ENCODE data around the gene GRAP2.
"Not testable (repeated sequence)": the region's sequence is repeated elsewhere in the genome, so short reads cannot be mapped to it uniquely, and the experiment has no call there.

GRAP2 gene

DNA sequence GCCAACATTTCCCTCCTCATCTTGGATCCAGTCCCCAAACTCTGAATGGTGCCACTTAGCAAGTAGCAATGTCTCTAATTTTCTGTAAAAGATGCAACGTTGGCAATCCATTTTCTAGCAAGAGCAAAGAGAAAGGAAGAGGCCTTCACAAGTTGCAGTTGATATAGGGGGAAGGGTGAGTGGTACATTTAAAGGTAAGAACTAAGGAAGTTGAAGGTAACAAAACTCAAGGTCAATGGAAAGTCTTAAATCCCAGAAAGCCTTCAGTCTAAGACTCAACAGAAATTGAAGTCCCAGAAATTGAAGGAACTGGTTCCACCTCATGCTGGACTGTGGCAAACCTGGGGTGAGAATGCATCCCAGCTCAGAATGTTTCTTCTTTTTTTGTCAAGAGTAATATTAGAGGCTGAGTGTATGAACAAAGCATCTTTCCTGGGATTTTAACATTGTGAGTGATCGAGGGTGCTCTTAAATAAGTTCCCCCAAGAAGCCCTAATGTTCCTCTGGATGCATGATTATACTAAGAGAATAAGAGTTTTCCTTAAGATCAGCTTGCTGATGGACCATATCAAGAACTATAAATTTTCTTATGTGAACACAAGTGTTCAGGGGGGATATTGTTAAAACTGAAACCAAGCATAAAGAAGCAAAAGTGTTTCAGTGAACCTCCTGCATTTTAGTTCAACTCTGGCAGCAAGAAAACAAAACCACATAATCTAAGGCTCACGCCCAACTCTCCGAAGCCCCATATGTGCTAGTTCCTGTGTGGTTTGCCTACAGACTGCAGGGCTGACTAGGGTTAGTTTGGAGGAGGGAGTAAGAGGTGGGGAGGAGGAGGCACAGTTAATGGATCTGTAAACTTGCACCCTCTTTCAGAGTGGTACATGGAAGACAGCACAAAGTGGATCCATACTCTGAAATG, at the start of gene GRAP2:
GRAP2 (plus strand) TSS at position 779 of the 922 bp plus-strand sequence. CDS start 46,023 bp downstream, outside the sequence.
- Histone ChIP-seq H3K27ac (ENCODE audit: low read depth, low read length) (no peak within 1 kb of the TSS), H3K4me1 (ENCODE audit: control insufficient read depth in 1 of 2, insufficient read depth in 2 of 2, low read length in 2 of 2) (peaks cover 0 to 3% of the 10 kb centered on the region in 2 donors), H3K27me3 (ENCODE audit: control insufficient read depth in 1 of 2, insufficient read depth in 2 of 2, low read length in 2 of 2) (no peaks in the 10 kb centered on the region), H3K4me3 (ENCODE audit: low read depth in 1 of 2, low read length in 2 of 2) (peak within 1 kb of the TSS; percentile 31 to 60), H3K9me3 (ENCODE audit: control insufficient read depth in 1 of 2, low read length in 2 of 2) (no peaks in the 10 kb centered on the region), H3K36me3 (ENCODE audit: control insufficient read depth in 1 of 2, insufficient read depth in 2 of 2, low read length in 2 of 2) (no peaks in the 10 kb centered on the region), H3K9ac (ENCODE audit: low read depth in 1 of 2, low read length in 2 of 2) (peak within 1 kb of the TSS; percentile 12 to 38)

DNA sequence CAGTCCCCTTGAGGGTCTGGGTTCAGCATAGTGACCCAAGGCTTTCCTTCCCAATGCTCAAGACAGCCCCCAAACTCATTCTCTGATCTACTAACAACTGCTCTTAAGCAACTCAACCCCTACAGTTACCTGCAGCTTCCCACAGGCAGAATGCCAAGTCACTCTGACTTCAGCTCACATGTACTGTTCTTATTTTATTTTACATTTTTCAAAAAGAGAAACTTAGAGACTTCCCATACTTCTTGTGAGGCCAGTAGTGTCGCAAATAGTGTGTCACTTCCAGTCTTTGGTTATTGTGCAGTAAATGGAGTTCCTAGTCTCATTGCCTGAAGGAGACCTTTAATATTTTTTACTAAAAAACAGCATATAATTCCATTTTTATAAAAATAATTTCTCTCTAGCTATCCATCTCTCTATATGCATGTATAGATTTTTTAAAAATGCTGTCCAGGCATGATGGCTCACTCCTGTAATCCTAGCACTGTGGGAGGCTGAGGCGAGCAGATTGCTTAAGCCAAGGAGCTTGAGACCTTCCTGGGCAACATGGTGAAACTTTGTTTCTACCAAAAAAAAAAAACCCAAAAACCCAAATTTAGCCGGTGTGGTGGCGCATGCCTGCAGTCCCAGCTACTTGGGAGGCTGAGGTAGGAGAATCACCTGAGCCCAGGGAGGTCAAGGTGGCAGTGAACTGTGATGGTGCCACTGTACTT, 49.1 kb upstream of the GRAP2 start:
- Histone ChIP-seq H3K27ac (ENCODE audit: low read depth, low read length) (no peak overlapping the region), H3K27me3 (ENCODE audit: control insufficient read depth in 1 of 2, insufficient read depth in 2 of 2, low read length in 2 of 2) (no peaks in the 10 kb centered on the region), H3K4me3 (ENCODE audit: low read depth in 1 of 2, low read length in 2 of 2) (no peak overlapping the region), H3K36me3 (ENCODE audit: control insufficient read depth in 1 of 2, insufficient read depth in 2 of 2, low read length in 2 of 2) (no peaks in the 10 kb centered on the region), H3K9ac (ENCODE audit: low read depth in 1 of 2, low read length in 2 of 2) (no peak overlapping the region), H3K4me1 (ENCODE audit: control insufficient read depth in 1 of 2, insufficient read depth in 2 of 2, low read length in 2 of 2) (no peaks in the 10 kb centered on the region), H3K9me3 (ENCODE audit: control insufficient read depth in 1 of 2, low read length in 2 of 2) (no peaks in the 10 kb centered on the region)

DNA sequence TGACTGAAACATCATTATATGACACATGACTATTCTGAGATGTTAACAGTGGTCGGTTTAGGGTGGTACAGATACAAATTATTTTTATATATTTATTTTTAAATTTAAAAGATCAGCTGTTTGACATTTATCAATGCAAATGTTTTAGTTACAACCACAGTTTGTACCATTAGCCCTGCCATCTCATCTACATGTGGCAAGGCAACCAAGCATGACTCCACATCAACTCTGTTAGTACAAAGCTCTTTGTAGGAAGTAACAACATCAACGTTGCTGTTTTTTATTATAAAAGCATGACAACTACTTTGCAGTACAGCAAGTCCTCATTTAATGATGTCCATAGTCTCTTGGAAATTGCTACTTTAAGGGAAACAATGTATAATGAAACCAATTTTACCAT, 48.1 kb upstream of the GRAP2 start:
- H3K4me3 ChIP-seq (ENCODE audit: low read depth in 1 of 2, low read length in 2 of 2): no peak overlapping the region
- no peaks in the 10 kb centered on the region for H3K36me3 ChIP-seq (ENCODE audit: control insufficient read depth in 1 of 2, insufficient read depth in 2 of 2, low read length in 2 of 2)
- H3K27me3 ChIP-seq (ENCODE audit: control insufficient read depth in 1 of 2, insufficient read depth in 2 of 2, low read length in 2 of 2): no peaks in the 10 kb centered on the region
- H3K4me1 ChIP-seq (ENCODE audit: control insufficient read depth in 1 of 2, insufficient read depth in 2 of 2, low read length in 2 of 2): no peaks in the 10 kb centered on the region
- no peak overlapping the region for H3K27ac ChIP-seq (ENCODE audit: low read depth, low read length)
- H3K9ac ChIP-seq (ENCODE audit: low read depth in 1 of 2, low read length in 2 of 2): no peak overlapping the region
- no peaks in the 10 kb centered on the region for H3K9me3 ChIP-seq (ENCODE audit: control insufficient read depth in 1 of 2, low read length in 2 of 2)

GRCh38 chr22:39856588-39856987, 44.3 kb upstream of the GRAP2 start:
- no peak overlapping the region for H3K9ac ChIP-seq (ENCODE audit: low read depth in 1 of 2, low read length in 2 of 2)
- no peaks in the 10 kb centered on the region for H3K4me1 ChIP-seq (ENCODE audit: control insufficient read depth in 1 of 2, insufficient read depth in 2 of 2, low read length in 2 of 2)
- H3K36me3 ChIP-seq (ENCODE audit: control insufficient read depth in 1 of 2, insufficient read depth in 2 of 2, low read length in 2 of 2): no peaks in the 10 kb centered on the region
- no peaks in the 10 kb centered on the region for H3K27me3 ChIP-seq (ENCODE audit: control insufficient read depth in 1 of 2, insufficient read depth in 2 of 2, low read length in 2 of 2)
- no peak overlapping the region for H3K4me3 ChIP-seq (ENCODE audit: low read depth in 1 of 2, low read length in 2 of 2)
- H3K27ac ChIP-seq (ENCODE audit: low read depth, low read length): no peak overlapping the region
- H3K9me3 ChIP-seq (ENCODE audit: control insufficient read depth in 1 of 2, low read length in 2 of 2): no peaks in the 10 kb centered on the region

GRCh38 chr22:39859903-39860588, 40.8 kb upstream of the GRAP2 start:
- Histone ChIP-seq H3K4me3 (ENCODE audit: low read depth in 1 of 2, low read length in 2 of 2) (no peak overlapping the region), H3K36me3 (ENCODE audit: control insufficient read depth in 1 of 2, insufficient read depth in 2 of 2, low read length in 2 of 2) (no peaks in the 10 kb centered on the region), H3K27me3 (ENCODE audit: control insufficient read depth in 1 of 2, insufficient read depth in 2 of 2, low read length in 2 of 2) (no peaks in the 10 kb centered on the region), H3K27ac (ENCODE audit: low read depth, low read length) (no peak overlapping the region), H3K4me1 (ENCODE audit: control insufficient read depth in 1 of 2, insufficient read depth in 2 of 2, low read length in 2 of 2) (no peaks in the 10 kb centered on the region), H3K9ac (ENCODE audit: low read depth in 1 of 2, low read length in 2 of 2) (no peak overlapping the region), H3K9me3 (ENCODE audit: control insufficient read depth in 1 of 2, low read length in 2 of 2) (no peaks in the 10 kb centered on the region)

- Histone ChIP-seq H3K27ac (ENCODE audit: low read depth, low read length) (no peak overlapping the region), H3K9me3 (ENCODE audit: control insufficient read depth in 1 of 2, low read length in 2 of 2) (no peaks in the 10 kb centered on the region), H3K27me3 (ENCODE audit: control insufficient read depth in 1 of 2, insufficient read depth in 2 of 2, low read length in 2 of 2) (no peaks in the 10 kb centered on the region), H3K4me3 (ENCODE audit: low read depth in 1 of 2, low read length in 2 of 2) (no peak overlapping the region), H3K4me1 (ENCODE audit: control insufficient read depth in 1 of 2, insufficient read depth in 2 of 2, low read length in 2 of 2) (no peaks in the 10 kb centered on the region), H3K36me3 (ENCODE audit: control insufficient read depth in 1 of 2, insufficient read depth in 2 of 2, low read length in 2 of 2) (no peaks in the 10 kb centered on the region), H3K9ac (ENCODE audit: low read depth in 1 of 2, low read length in 2 of 2) (no peak overlapping the region)
These were observed 32.1 kb upstream of the GRAP2 start for GRCh38 chr22:39868741-39869140.

GRCh38 chr22:39869797-39870196, 31.1 kb upstream of the GRAP2 start:
- H3K27me3 ChIP-seq (ENCODE audit: control insufficient read depth in 1 of 2, insufficient read depth in 2 of 2, low read length in 2 of 2); H3K36me3 ChIP-seq (ENCODE audit: control insufficient read depth in 1 of 2, insufficient read depth in 2 of 2, low read length in 2 of 2); H3K9ac ChIP-seq (ENCODE audit: low read depth in 1 of 2, low read length in 2 of 2); H3K9me3 ChIP-seq (ENCODE audit: control insufficient read depth in 1 of 2, low read length in 2 of 2); H3K4me1 ChIP-seq (ENCODE audit: control insufficient read depth in 1 of 2, insufficient read depth in 2 of 2, low read length in 2 of 2); H3K27ac ChIP-seq (ENCODE audit: low read depth, low read length); H3K4me3 ChIP-seq (ENCODE audit: low read depth in 1 of 2, low read length in 2 of 2): not testable (repeated sequence)

DNA sequence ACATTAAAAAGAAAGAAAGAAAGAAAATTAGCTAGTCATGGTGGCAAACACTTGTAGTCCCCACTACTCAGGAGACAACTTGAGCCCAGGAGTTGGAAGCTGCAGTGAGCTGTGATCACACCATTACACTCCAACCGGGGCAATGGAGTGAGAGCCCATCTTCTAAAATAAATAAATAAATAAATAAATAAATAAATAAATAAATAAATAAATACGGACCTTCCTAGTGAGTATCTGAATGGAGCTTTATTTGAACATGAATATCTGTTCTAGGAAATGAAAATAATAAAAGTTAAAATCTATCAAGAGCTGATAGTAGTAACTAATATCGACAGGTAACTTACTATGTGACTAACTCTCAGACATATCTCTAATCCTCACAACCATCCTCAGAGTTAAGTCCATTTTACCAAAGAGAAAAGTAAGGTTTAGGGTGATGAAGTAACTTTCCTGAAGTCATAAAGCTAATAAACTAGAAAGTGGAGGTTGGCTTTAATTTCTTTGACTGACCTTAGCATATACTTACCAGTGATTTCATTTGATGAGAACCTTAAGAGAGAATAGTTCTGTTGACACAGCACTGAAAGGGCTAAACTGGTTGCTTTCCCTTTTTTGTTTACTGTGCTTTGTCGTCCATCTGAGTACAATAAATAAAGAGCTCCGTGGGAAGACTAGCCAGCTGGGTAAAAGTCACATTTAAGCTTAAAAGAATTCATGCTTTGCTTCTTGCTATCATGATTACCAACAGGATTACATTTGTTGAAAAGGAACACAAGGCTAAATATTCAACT, 29.7 kb upstream of the GRAP2 start:
- Histone ChIP-seq H3K27ac (ENCODE audit: low read depth, low read length) (no peak overlapping the region), H3K9me3 (ENCODE audit: control insufficient read depth in 1 of 2, low read length in 2 of 2) (no peaks in the 10 kb centered on the region), H3K27me3 (ENCODE audit: control insufficient read depth in 1 of 2, insufficient read depth in 2 of 2, low read length in 2 of 2) (no peaks in the 10 kb centered on the region), H3K4me3 (ENCODE audit: low read depth in 1 of 2, low read length in 2 of 2) (no peak overlapping the region), H3K9ac (ENCODE audit: low read depth in 1 of 2, low read length in 2 of 2) (no peak overlapping the region), H3K4me1 (ENCODE audit: control insufficient read depth in 1 of 2, insufficient read depth in 2 of 2, low read length in 2 of 2) (no peaks in the 10 kb centered on the region), H3K36me3 (ENCODE audit: control insufficient read depth in 1 of 2, insufficient read depth in 2 of 2, low read length in 2 of 2) (no peaks in the 10 kb centered on the region)

GRCh38 chr22:39872548-39872947, 28.3 kb upstream of the GRAP2 start:
- Histone ChIP-seq H3K27me3 (ENCODE audit: control insufficient read depth in 1 of 2, insufficient read depth in 2 of 2, low read length in 2 of 2) (peaks cover 0 to 7% of the 10 kb centered on the region in 2 donors), H3K27ac (ENCODE audit: low read depth, low read length) (no peak overlapping the region), H3K9ac (ENCODE audit: low read depth in 1 of 2, low read length in 2 of 2) (no peak overlapping the region), H3K4me1 (ENCODE audit: control insufficient read depth in 1 of 2, insufficient read depth in 2 of 2, low read length in 2 of 2) (no peaks in the 10 kb centered on the region), H3K4me3 (ENCODE audit: low read depth in 1 of 2, low read length in 2 of 2) (no peak overlapping the region), H3K9me3 (ENCODE audit: control insufficient read depth in 1 of 2, low read length in 2 of 2) (no peaks in the 10 kb centered on the region), H3K36me3 (ENCODE audit: control insufficient read depth in 1 of 2, insufficient read depth in 2 of 2, low read length in 2 of 2) (no peaks in the 10 kb centered on the region)
